ENCODE data around the gene TCAF1. TPM values are rescaled to one million over a fixed set of nuclear protein-coding genes. Genes with fewer than 3 reads are reported as not detected.

Gene TCAF1
- total and polyA plus RNA-seq, 4 donors, result 20.2 to 75.1 (median 30.1) TPM

- Histone ChIP-seq H3K27ac (ENCODE audit: low read depth in 1 of 2, low read length in 2 of 2) (no peak within 1 kb of the TSS), H3K4me1 (ENCODE audit: control insufficient read depth in 4 of 4, insufficient read depth in 4 of 4, low read length in 3 of 4) (no peaks in the 10 kb centered on the region), H3K36me3 (ENCODE audit: control insufficient read depth in 4 of 4, insufficient read depth in 3 of 4, low read depth in 1 of 4, low read length in 3 of 4) (no peaks in the 10 kb centered on the region), H3K9me3 (ENCODE audit: control insufficient read depth in 4 of 4, low read length in 3 of 4) (no peaks in the 10 kb centered on the region), H3K27me3 (ENCODE audit: control insufficient read depth in 4 of 4, insufficient read depth in 4 of 4, low read length in 3 of 4) (no peaks in the 10 kb centered on the region), H3K9ac (ENCODE audit: low read depth in 1 of 2, low read length in 2 of 2) (no peak within 1 kb of the TSS), H3K4me3 (ENCODE audit: low read depth in 1 of 3, low read length in 3 of 3) (no peak within 1 kb of the TSS)
- WGBS, result 86% methylated on average over 3 of the region's 3 CpGs
- no peak for DNase-seq (ENCODE audit: low spot score)
- TF ChIP-seq ZBTB33 (IDR thresholded peaks at IDR 0.05) (no peak), FOXA1 (IDR thresholded peaks at IDR 0.05) (no peak), GABPA (IDR thresholded peaks at IDR 0.05 in 1 of 2, conservative IDR thresholded peaks at IDR 0.05 in 1 of 2) (no peak), HNF4A (conservative IDR thresholded peaks at IDR 0.05) (no peak), CTCF (IDR thresholded peaks at IDR 0.05; ENCODE audit: low read depth, low read length, missing input control) (no peak), YY1 (IDR thresholded peaks at IDR 0.05) (no peak), EGR1 (IDR thresholded peaks at IDR 0.05; ENCODE audit: low read depth in 2 of 2) (no peak), RXRA (IDR thresholded peaks at IDR 0.05) (no peak), RAD21 (IDR thresholded peaks at IDR 0.05) (no peak), HNF4G (IDR thresholded peaks at IDR 0.05) (no peak), MAX (IDR thresholded peaks at IDR 0.05) (no peak), NR2F2 (IDR thresholded peaks at IDR 0.05) (no peak), TAF1 (conservative IDR thresholded peaks at IDR 0.05) (no peak)
Measured at GRCh38 chr7:143934526-143935325, 32.8 kb upstream of the TCAF1 start, which contains the start of gene OR2F2. TSS of gene OR2F2 (plus strand) at chr7:143935233. CDS start at chr7:143935233, 0 bp downstream.

GRCh38 chr7:143931739-143932138 is 29.8 kb upstream of the TCAF1 start:
- H3K27me3 ChIP-seq (ENCODE audit: control insufficient read depth in 4 of 4, insufficient read depth in 4 of 4, low read length in 3 of 4), result no peaks in the 10 kb centered on the region
- H3K9ac ChIP-seq (ENCODE audit: low read depth in 1 of 2, low read length in 2 of 2), result no peak overlapping the region
- no peaks in the 10 kb centered on the region for H3K9me3 ChIP-seq (ENCODE audit: control insufficient read depth in 4 of 4, low read length in 3 of 4)
- no peak for DNase-seq (ENCODE audit: low spot score)
- H3K27ac ChIP-seq (ENCODE audit: low read depth in 1 of 2, low read length in 2 of 2), result no peak overlapping the region
- no peak overlapping the region for H3K4me3 ChIP-seq (ENCODE audit: low read depth in 1 of 3, low read length in 3 of 3)
- TF ChIP-seq RXRA (IDR thresholded peaks at IDR 0.05) (no peak), ATF3 (IDR thresholded peaks at IDR 0.05) (no peak), EGR1 (IDR thresholded peaks at IDR 0.05; ENCODE audit: low read depth in 2 of 2) (no peak), SP1 (IDR thresholded peaks at IDR 0.05) (no peak), GABPA (IDR thresholded peaks at IDR 0.05 in 1 of 2, conservative IDR thresholded peaks at IDR 0.05 in 1 of 2) (no peak), FOXA2 (IDR thresholded peaks at IDR 0.05) (no peak), HNF4A (conservative IDR thresholded peaks at IDR 0.05) (no peak), FOXA1 (IDR thresholded peaks at IDR 0.05) (no peak)
- no peaks in the 10 kb centered on the region for H3K4me1 ChIP-seq (ENCODE audit: control insufficient read depth in 4 of 4, insufficient read depth in 4 of 4, low read length in 3 of 4)
- no peaks in the 10 kb centered on the region for H3K36me3 ChIP-seq (ENCODE audit: control insufficient read depth in 4 of 4, insufficient read depth in 3 of 4, low read depth in 1 of 4, low read length in 3 of 4)

Measured in liver (tissue), 9 donors.